ENCODE measurements around the gene TUT1.

Gene TUT1

GRCh38 chr11:62540804-62541701 lies 50.3 kb downstream of the TUT1 start:
- DNase-seq (ENCODE audit: low read depth) = no peak

- DNase-seq (ENCODE audit: low read depth) = no peak
Observed at GRCh38 chr11:62539238-62539925, 51.9 kb downstream of the TUT1 start.

- DNase-seq (ENCODE audit: low read depth) = no peak
Observed at GRCh38 chr11:62538470-62539237, 52.7 kb downstream of the TUT1 start.

GRCh38 chr11:62536301-62536957 lies 54.9 kb downstream of the TUT1 start:
- DNase-seq (ENCODE audit: low read depth) = no peak

- DNase-seq (ENCODE audit: low read depth) = no peak
Observed at GRCh38 chr11:62535802-62536201, 55.5 kb downstream of the TUT1 start.

DNA sequence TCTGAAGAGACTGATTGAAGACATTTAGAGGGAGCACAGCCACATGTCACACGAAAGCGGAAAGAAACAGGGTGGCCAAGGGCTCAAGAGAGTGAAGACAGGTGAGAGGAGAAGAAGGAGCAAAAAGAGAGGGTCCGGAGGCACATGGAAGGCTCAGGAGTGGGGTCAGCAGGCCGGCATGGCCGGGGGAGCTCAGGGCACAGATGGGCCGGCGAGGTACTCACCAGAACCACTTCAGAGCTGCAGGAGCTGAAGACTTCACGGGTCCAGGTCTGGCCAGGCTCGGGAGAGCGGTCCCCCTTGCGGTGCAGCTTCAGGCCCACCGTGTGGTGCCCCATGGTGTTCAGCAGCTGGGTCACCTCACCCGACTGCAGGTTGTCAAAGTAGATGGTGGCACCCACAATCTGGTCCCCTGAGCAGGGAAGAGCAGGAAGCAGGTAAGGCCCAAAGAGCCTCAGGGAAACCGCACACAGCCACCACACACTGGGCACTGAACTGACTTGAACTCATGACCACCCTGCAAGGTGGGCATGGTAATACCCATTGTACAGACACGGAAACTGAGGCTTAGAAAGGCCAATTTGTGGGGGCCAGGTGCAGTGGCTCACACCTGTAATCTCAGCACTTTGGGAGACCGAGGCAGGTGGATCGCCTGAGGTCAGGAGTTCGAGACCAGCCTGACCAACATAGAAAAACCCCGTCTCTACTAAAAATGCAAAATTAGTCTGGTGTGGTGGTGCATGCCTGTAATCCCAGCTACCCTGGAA lies 56.4 kb downstream of the TUT1 start:
- no peak for DNase-seq (ENCODE audit: low read depth)

GRCh38 chr11:62532096-62532495 lies 59.2 kb downstream of the TUT1 start:
- DNase-seq (ENCODE audit: low read depth) = no peak

All from stimulated activated CD8-positive, alpha-beta memory T cell treated with anti-CD3 and anti-CD28 coated beads, Interleukin-15, amount 100 ng/mL, for 24 hours (primary cell).